Kidney (tissue), 14 donors: ENCODE results near the gene EML5. TPM values are rescaled to one million over a fixed set of nuclear protein-coding genes. Genes with fewer than 3 reads are reported as not detected.

Source experiments
- DNase-seq, 5 donors: peaks; one replicate each; pipeline ENCODE4 v3.0.0-alpha.2; 2013 to 2020
- FAIRE-seq: peaks from 2 replicates; lab custom pipeline; 2012; peaks lifted over from hg19 to GRCh38; lab: Jason Lieb, UNC
- H3K27ac ChIP-seq, 2 donors: one replicate each; pipeline ENCODE4 v1.7.0; 2013; ENCODE audit warnings: low read depth in 2 of 2, low read length in 2 of 2, inconsistent platforms in 1 of 2
- H3K27me3 ChIP-seq: one replicate; pipeline ENCODE4 v1.7.1; 2013; ENCODE audit warnings: low read length, inconsistent platforms; ENCODE audit not compliant: control insufficient read depth, insufficient read depth
- H3K36me3 ChIP-seq, 3 donors: one replicate each; pipeline versions ENCODE4 v1.7.0 to v1.7.1; 2013; ENCODE audit warnings: low read length in 3 of 3, control low read depth in 1 of 3, inconsistent platforms in 1 of 3; ENCODE audit not compliant: insufficient read depth in 3 of 3, control insufficient read depth in 2 of 3
- H3K4me1 ChIP-seq, 3 donors: one replicate each; pipeline versions ENCODE4 v1.7.0 to v1.7.1; 2013; ENCODE audit warnings: low read length in 3 of 3, inconsistent platforms in 1 of 3, low read depth in 1 of 3; ENCODE audit not compliant: control insufficient read depth in 2 of 3, insufficient read depth in 2 of 3
- H3K4me3 ChIP-seq, 3 donors: one replicate each; pipeline versions ENCODE4 v1.7.0 to v1.8.1; 2013; ENCODE audit warnings: low read length in 3 of 3, control low read depth in 1 of 3, inconsistent platforms in 1 of 3
- H3K9ac ChIP-seq, 3 donors: one replicate each; pipeline versions ENCODE4 v1.7.0 to v1.7.1; 2013; ENCODE audit warnings: low read length in 3 of 3, control low read depth in 1 of 3, inconsistent platforms in 1 of 3
- H3K9me3 ChIP-seq, 3 donors: one replicate each; pipeline versions ENCODE4 v1.7.0 to v1.7.1; 2013; ENCODE audit warnings: low read length in 3 of 3, control low read depth in 1 of 3, inconsistent platforms in 1 of 3; ENCODE audit not compliant: control insufficient read depth in 2 of 3, insufficient read depth in 1 of 3
- intact Hi-C: fragments of 100-400 bp; cut with DNase I; formaldehyde crosslinking; loops from one replicate; pipeline ENCODE4 v1.11.1; 2022
- polyA plus RNA-seq: library from polyadenylated mRNA; stranded (reverse); fragments of 350-450 nt; fragmentation: Illumina TruSeq; extraction: RNeasy Lipid Tissue Mini Kit (QIAGEN cat#74804); gene quantifications from one replicate; pipeline ENCODE4 v1.2.3, GENCODE V29; 2014; ENCODE audit warnings: low read depth, low replicate concordance; ENCODE audit not compliant: insufficient read depth
- total RNA-seq: library from RNA; stranded (reverse); fragmentation: NEBNext Ultra II Directional; extraction: Animal tissue kit (Norgen Biotek cat#: 25700); gene quantifications from one replicate; pipeline ENCODE4 v1.2.1, GENCODE V29; 2021
- TF ChIP-seq, protein P1 (sequence below): IDR thresholded peaks from 3 replicates; pipeline ENCODE4 v1.5.1; 2012; ENCODE audit warnings: mild to moderate bottlenecking, moderate library complexity, borderline replicate concordance; ENCODE audit not compliant: insufficient read depth; ENCODE audit errors: extremely low read depth
- donor health status: control.
- donor health status: control.
- donor health status: control.
- donor health status: control.
- donor health status: control.
- donor health status: DM: yes; HTN: yes; CAD: no.
- donor health status: Normal renal cell carcinoma (clear cell type).

The EML5 gene
- total and polyA plus RNA-seq, 2 donors from 2014 or later: 0.26 to 2.8 TPM

DNA sequence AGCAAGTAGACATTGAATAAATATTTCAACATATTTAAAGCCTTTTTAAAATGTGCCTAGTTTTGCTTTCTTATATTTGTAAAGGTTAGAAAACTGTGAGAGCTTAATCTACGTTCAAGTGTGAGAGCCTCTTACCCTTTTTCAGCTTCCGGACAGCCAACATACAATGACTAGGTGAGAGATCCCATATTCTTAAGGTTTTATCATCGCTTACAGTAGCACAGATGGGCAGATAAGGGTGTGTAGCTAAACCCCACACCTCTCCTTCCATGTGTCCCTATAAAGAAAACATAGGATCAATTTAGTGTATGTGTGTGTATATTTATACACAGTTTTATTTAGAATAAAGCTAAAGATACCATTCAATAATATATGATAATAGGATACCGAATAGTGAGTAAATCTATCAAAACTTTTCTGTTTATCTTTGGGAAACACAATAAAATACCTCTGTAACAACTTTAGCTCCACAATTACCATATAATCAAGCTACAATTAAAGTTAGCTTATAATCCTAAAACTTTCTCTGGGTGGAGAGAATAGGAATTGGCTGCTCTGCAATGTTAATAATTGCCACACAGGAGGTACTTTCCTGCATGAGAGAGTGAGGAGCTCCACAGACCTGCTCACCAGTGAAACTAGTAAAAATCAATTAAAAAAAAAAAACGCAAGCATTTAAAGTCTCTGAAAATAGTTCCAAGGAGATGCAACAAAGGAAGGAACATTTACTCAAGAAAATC lies 110.8 kb downstream of the EML5 start:
- FAIRE-seq (no peak), DNase-seq (no peak)
- intact Hi-C loops: no loop called here
- TF ChIP-seq, protein P1, sequence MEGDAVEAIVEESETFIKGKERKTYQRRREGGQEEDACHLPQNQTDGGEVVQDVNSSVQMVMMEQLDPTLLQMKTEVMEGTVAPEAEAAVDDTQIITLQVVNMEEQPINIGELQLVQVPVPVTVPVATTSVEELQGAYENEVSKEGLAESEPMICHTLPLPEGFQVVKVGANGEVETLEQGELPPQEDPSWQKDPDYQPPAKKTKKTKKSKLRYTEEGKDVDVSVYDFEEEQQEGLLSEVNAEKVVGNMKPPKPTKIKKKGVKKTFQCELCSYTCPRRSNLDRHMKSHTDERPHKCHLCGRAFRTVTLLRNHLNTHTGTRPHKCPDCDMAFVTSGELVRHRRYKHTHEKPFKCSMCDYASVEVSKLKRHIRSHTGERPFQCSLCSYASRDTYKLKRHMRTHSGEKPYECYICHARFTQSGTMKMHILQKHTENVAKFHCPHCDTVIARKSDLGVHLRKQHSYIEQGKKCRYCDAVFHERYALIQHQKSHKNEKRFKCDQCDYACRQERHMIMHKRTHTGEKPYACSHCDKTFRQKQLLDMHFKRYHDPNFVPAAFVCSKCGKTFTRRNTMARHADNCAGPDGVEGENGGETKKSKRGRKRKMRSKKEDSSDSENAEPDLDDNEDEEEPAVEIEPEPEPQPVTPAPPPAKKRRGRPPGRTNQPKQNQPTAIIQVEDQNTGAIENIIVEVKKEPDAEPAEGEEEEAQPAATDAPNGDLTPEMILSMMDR: no peak
- Histone ChIP-seq H3K4me1 (no peaks in the 10 kb centered on the region), H3K9me3 (no peaks in the 10 kb centered on the region), H3K27ac (no peak overlapping the region), H3K27me3 (no peaks in the 10 kb centered on the region), H3K36me3 (no peaks in the 10 kb centered on the region), H3K9ac (no peak overlapping the region), H3K4me3 (no peak overlapping the region)

DNA sequence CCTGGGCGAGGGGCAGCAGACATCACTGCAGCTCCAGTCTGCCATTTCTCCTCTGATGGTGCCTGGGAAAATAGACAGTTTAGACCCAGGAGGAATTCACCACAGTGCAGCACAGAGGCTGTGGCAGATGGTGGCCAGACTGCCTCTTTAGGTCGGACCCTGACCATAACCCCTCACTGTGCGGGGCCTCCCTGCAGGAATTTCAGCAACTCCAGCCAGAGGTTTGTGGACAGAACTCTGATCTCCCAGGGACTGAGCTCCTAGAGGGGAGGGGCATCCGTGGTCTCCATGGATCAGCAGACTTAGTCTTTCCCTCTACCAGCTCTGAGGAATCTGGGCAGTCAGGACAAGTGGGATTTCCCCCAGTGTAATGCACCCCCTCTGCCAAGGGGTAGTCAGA lies 123.4 kb downstream of the EML5 start:
- H3K27ac ChIP-seq: no peak overlapping the region
- no peak for DNase-seq
- H3K4me3 ChIP-seq: no peak overlapping the region
- no peaks in the 10 kb centered on the region for H3K27me3 ChIP-seq
- intact Hi-C loops: no loop called here
- no peaks in the 10 kb centered on the region for H3K36me3 ChIP-seq
- no peak for FAIRE-seq
- no peak overlapping the region for H3K9ac ChIP-seq
- peaks cover 0 to 5% (median 0%) of the 10 kb centered on the region in 3 donors for H3K4me1 ChIP-seq
- TF ChIP-seq, protein P1: no peak
- H3K9me3 ChIP-seq: no peaks in the 10 kb centered on the region

DNA sequence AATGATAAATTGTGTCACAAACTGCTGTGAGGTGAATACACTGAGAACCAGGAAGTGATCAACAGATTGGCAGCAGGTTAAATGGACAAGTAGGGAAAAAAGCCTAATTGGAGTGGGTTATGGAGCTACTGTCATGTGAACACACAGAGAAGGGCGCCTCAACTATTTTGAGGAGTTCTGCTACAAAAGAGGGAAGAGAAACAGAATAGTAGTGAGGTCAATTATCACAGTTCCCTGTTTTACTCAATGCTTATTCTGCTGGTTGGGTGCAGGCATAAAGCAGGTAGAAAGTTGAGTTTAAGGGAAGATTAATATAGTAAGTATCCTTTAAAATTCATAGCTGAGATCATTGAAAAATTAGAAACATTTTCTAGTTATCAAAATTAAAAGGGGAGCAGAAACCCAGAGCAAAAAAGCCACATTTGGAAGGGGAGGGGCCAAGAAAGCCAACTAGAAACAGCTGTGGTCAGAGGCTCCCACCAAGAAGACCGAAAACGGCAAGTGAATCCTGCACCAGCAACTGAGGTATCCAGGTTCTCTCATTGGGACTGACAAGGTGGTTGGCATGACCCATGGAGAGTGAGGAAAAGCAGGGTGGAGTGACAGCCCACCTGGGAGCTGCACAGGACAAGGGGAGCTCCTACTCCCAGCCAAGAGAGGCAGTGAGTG lies 124.2 kb downstream of the EML5 start:
- intact Hi-C loops: no loop called here
- Histone ChIP-seq H3K36me3 (no peaks in the 10 kb centered on the region), H3K9me3 (no peaks in the 10 kb centered on the region), H3K4me3 (no peak overlapping the region), H3K27me3 (no peaks in the 10 kb centered on the region), H3K27ac (no peak overlapping the region), H3K4me1 (peaks cover 0 to 5% (median 0%) of the 10 kb centered on the region in 3 donors), H3K9ac (no peak overlapping the region)
- TF ChIP-seq, protein P1: no peak
- no peak for DNase-seq
- FAIRE-seq: no peak
